OCI-LY7 (cell line): ENCODE measurements around the gene STAC. TPM values are rescaled to one million over a fixed set of nuclear protein-coding genes. Genes with fewer than 3 reads are reported as not detected.

ENCODE experiments used
- BruUV-seq: library from RNA; stranded (reverse); fragments of 400-500 nt; replicated peaks from 2 replicates; lab custom pipeline; 2021; lab: Mats Ljungman, UMichigan
- CTCF ChIA-PET: fragments of 300-600 bp; sonication (Branson Sonifier 250); formaldehyde crosslinking; loops from one replicate; lab custom pipeline; 2022; ENCODE audit warnings: antibody characterized with exemption; ENCODE audit not compliant: unreplicated experiment; lab: Charles Lee
- POLR2A ChIA-PET: fragments of 300-600 bp; sonication (Branson Sonifier 250); formaldehyde crosslinking; loops from one replicate; lab custom pipeline; 2022; ENCODE audit warnings: antibody characterized with exemption; lab: Charles Lee
- DNase-seq: peaks from one replicate; pipeline ENCODE4 v3.0.0-alpha.2; 2015; ENCODE audit warnings: low spot score
- H2AFZ ChIP-seq: fragments of 200-600 bp; sonication (generic), shearing (Covaris generic); 2 replicates; pipeline ENCODE4 v1.6.1; 2014; ENCODE audit warnings: mild to moderate bottlenecking, antibody characterized with exemption, low read length, moderate library complexity
- H3K27ac ChIP-seq: fragments of 200-600 bp; sonication (generic); 2 replicates; pipeline ENCODE4 v1.5.1; 2014; ENCODE audit warnings: mixed run types, low read depth, mild to moderate bottlenecking, moderate library complexity, low read length, inconsistent platforms; ENCODE audit not compliant: poor library complexity, severe bottlenecking
- H3K36me3 ChIP-seq: fragments of 200-600 bp; sonication (generic); 2 replicates; pipeline ENCODE4 v1.6.1; 2014; ENCODE audit warnings: mild to moderate bottlenecking, antibody characterized with exemption, low read length, moderate library complexity, mixed read lengths; ENCODE audit not compliant: insufficient read depth
- H3K4me1 ChIP-seq: fragments of 200-600 bp; sonication (generic); 2 replicates; pipeline ENCODE4 v1.5.1; 2014; ENCODE audit warnings: mild to moderate bottlenecking, low read length; ENCODE audit not compliant: insufficient read depth, poor library complexity, severe bottlenecking
- H3K4me2 ChIP-seq: fragments of 200-600 bp; sonication (generic); 2 replicates; pipeline ENCODE4 v1.6.1; 2014; ENCODE audit warnings: mild to moderate bottlenecking, low read length
- H3K4me3 ChIP-seq: fragments of 200-600 bp; sonication (generic); 2 replicates; pipeline ENCODE4 v1.5.1; 2014; ENCODE audit warnings: mild to moderate bottlenecking, low read depth, low read length; ENCODE audit not compliant: poor library complexity, severe bottlenecking
- H3K79me2 ChIP-seq: fragments of 200-600 bp; sonication (generic); 2 replicates; pipeline ENCODE4 v1.6.1; 2016; ENCODE audit warnings: low read depth, mild to moderate bottlenecking, low read length, moderate library complexity, mixed read lengths; ENCODE audit not compliant: insufficient read depth
- H3K9me2 ChIP-seq: fragments of 200-600 bp; sonication (generic); 2 replicates; pipeline ENCODE4 v1.6.1; 2016; ENCODE audit warnings: mild to moderate bottlenecking, low read length, mixed read lengths; ENCODE audit not compliant: insufficient read depth
- H3K9me3 ChIP-seq: fragments of 200-600 bp; sonication (generic); 2 replicates; pipeline ENCODE4 v1.6.1; 2014; ENCODE audit warnings: mild to moderate bottlenecking, mixed run types, low read length, mixed read lengths
- H4K20me1 ChIP-seq: fragments of 200-600 bp; sonication (generic); 2 replicates; pipeline ENCODE4 v1.6.1; 2014; ENCODE audit warnings: mild to moderate bottlenecking, antibody characterized with exemption, low read length, moderate library complexity, mixed read lengths; ENCODE audit not compliant: insufficient read depth
- EZH2phosphoT487 ChIP-seq: fragments of 200-600 bp; sonication (generic); IDR thresholded peaks from 2 replicates; pipeline ENCODE4 v1.6.1; 2018; ENCODE audit warnings: low read depth, borderline replicate concordance, mild to moderate bottlenecking, mixed run types, antibody characterized with exemption, low read length, moderate library complexity, mixed read lengths
- intact Hi-C: fragments of 100-400 bp; cut with micrococcal nuclease; formaldehyde crosslinking; loops from one replicate; pipeline ENCODE4 v1.10.0; 2022; ENCODE audit not compliant: unreplicated experiment
- total RNA-seq, 2 experiments: library from RNA; depleted of rRNA in 1 of 2; stranded (reverse); fragments of >200 nt in 1 of 2; shearing (Covaris generic) in 1 of 2; gene quantifications; 2 replicates each; pipeline ENCODE4 v1.2.3, GENCODE V29; 2014 to 2022
- TF ChIP-seq, protein P1 (sequence below): fragments of 200-600 bp; sonication (generic); conservative IDR thresholded peaks from 2 replicates; pipeline ENCODE4 v1.5.1; 2014; ENCODE audit warnings: mild to moderate bottlenecking, antibody characterized with exemption, low read length, moderate library complexity, mixed read lengths

STAC gene
- total RNA-seq, 2 experiments from 2014 or later, result not detected

DNA sequence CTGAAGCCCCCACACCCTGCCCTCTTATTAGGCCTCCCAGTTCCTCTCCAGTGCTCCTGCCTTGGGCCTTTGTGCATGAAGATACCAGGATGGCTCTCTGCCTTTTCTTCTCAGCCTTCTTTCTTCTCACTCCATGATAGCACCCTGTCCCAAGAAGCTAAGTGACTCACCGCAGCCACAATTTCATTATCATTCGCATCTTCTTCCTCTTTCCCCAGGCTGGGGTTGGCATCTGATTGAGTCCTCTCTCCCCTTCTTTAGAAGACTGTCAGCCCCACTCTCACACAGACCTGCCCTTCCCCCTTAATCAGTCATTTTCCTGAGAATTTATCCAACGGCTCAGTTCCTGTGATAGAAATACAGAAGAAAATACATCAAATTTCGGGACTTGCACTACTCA, 102.0 kb downstream of the STAC start:
- intact Hi-C loops, result no loop called here
- Histone ChIP-seq H3K4me1 (no peaks in the 10 kb centered on the region), H3K4me3 (no peak overlapping the region), H2AFZ (no peak overlapping the region), H4K20me1 (no peaks in the 10 kb centered on the region), H3K9me3 (0 out of 2 replicates have a peak, but pooled peaks cover 9% of the 10 kb centered on the region), H3K36me3 (no peaks in the 10 kb centered on the region), H3K9me2 (no peaks in the 10 kb centered on the region), H3K79me2 (no peaks in the 10 kb centered on the region), H3K27ac (no peak overlapping the region), H3K4me2 (no peak overlapping the region)
- CTCF ChIA-PET, result no interaction called here
- BruUV-seq, result no TSS peak
- DNase-seq, result no peak
- TF ChIP-seq, protein P1, sequence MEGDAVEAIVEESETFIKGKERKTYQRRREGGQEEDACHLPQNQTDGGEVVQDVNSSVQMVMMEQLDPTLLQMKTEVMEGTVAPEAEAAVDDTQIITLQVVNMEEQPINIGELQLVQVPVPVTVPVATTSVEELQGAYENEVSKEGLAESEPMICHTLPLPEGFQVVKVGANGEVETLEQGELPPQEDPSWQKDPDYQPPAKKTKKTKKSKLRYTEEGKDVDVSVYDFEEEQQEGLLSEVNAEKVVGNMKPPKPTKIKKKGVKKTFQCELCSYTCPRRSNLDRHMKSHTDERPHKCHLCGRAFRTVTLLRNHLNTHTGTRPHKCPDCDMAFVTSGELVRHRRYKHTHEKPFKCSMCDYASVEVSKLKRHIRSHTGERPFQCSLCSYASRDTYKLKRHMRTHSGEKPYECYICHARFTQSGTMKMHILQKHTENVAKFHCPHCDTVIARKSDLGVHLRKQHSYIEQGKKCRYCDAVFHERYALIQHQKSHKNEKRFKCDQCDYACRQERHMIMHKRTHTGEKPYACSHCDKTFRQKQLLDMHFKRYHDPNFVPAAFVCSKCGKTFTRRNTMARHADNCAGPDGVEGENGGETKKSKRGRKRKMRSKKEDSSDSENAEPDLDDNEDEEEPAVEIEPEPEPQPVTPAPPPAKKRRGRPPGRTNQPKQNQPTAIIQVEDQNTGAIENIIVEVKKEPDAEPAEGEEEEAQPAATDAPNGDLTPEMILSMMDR, result no peak
- no peak for TF ChIP-seq EZH2phosphoT487
- POLR2A ChIA-PET, result no interaction called here

DNA sequence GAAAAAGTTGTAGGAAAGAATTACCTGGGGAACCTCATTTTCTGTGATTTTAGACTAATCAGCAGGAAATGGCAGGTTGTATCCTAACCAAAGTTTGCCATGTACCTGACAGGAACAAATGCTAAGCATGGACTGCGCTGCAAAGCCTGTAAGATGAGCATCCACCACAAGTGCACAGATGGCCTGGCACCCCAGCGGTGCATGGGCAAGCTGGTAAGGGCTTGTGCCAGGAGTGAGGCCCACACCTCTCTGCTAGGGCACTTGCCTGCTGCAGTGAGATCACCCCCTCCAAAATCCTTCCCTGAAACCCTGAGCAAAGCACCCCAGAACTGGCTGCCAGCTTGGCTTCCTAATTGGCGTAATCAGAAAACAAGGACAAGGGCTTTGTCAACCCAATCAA, 102.6 kb downstream of the STAC start:
- no peak overlapping the region for H2AFZ ChIP-seq
- no peak overlapping the region for H3K27ac ChIP-seq
- H3K9me2 ChIP-seq, result no peaks in the 10 kb centered on the region
- intact Hi-C loops, result no loop called here
- ChIA-PET POLR2A (no interaction called here), CTCF (no interaction called here)
- H3K4me2 ChIP-seq, result no peak overlapping the region
- no peaks in the 10 kb centered on the region for H3K36me3 ChIP-seq
- H3K4me1 ChIP-seq, result no peaks in the 10 kb centered on the region
- H3K4me3 ChIP-seq, result no peak overlapping the region
- H3K9me3 ChIP-seq, result 0 out of 2 replicates have a peak, but pooled peaks cover 9% of the 10 kb centered on the region
- DNase-seq, result no peak
- H3K79me2 ChIP-seq, result no peaks in the 10 kb centered on the region
- H4K20me1 ChIP-seq, result no peaks in the 10 kb centered on the region
- BruUV-seq, result no TSS peak
- TF ChIP-seq, protein P1, result no peak
- TF ChIP-seq EZH2phosphoT487, result no peak

DNA sequence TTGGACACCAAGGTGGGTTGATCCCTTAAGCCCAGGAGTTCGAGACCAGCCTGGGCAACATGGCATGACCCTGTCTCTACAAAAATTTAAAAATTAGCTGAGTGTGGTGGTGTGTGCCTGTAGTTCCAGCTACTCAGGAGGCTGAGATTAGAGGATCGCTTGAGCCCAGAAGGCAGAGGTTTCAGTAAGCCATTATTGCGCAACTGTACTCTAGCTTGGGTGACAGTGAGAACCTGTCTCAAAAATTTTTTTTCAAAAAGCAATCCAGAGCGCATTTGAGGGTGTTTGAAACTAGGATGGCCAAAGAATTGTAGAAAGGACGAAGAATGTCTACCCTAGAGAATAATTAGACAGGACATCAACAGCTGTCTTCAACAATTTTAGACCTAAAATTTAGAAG, 103.4 kb downstream of the STAC start:
- POLR2A ChIA-PET, result no interaction called here
- CTCF ChIA-PET, result no interaction called here
- intact Hi-C loops, result no loop called here
- Histone ChIP-seq H2AFZ (no peak overlapping the region), H3K36me3 (no peaks in the 10 kb centered on the region), H4K20me1 (no peaks in the 10 kb centered on the region), H3K27ac (no peak overlapping the region), H3K4me2 (no peak overlapping the region), H3K9me3 (0 out of 2 replicates have a peak, but pooled peaks cover 9% of the 10 kb centered on the region), H3K4me3 (no peak overlapping the region), H3K4me1 (no peaks in the 10 kb centered on the region), H3K79me2 (no peaks in the 10 kb centered on the region), H3K9me2 (no peaks in the 10 kb centered on the region)
- TF ChIP-seq, protein P1, result no peak
- TF ChIP-seq EZH2phosphoT487, result no peak
- no TSS peak for BruUV-seq
- no peak for DNase-seq
